HCT116 (cell line): ENCODE results near the gene TAF11L7. TPM values are rescaled to one million over a fixed set of nuclear protein-coding genes. Genes with fewer than 3 reads are reported as not detected.
"Not testable (repeated sequence)": the region's sequence is repeated elsewhere in the genome, so short reads cannot be mapped to it uniquely, and the experiment has no call there.

Experiments used
- ATAC-seq: fragments of 200-7000 bp; cut with Tn5 transposase; 2 replicates; pipeline ENCODE4 v1.9.1; 2020; ENCODE audit warnings: mild to moderate bottlenecking, moderate library complexity
- BruUV-seq: library from RNA; stranded (reverse); fragments of 400-500 nt; replicated peaks from 2 replicates; lab custom pipeline; 2021; lab: Mats Ljungman, UMichigan
- CTCF ChIA-PET: fragments of 300-600 bp; sonication (Branson Sonifier 250); formaldehyde crosslinking; loops from one replicate; lab custom pipeline; 2021; ENCODE audit warnings: antibody characterized with exemption; lab: Charles Lee
- POLR2A ChIA-PET: fragments of 300-600, 350-600 bp; sonication (Branson Sonifier 250); formaldehyde crosslinking; loops from one replicate; lab custom pipeline; 2021; ENCODE audit warnings: antibody characterized with exemption; lab: Charles Lee
- RAD21 ChIA-PET, 2 experiments: fragments of 300-600 bp; sonication (Branson Sonifier 250); formaldehyde crosslinking; loops; one replicate each; lab custom pipeline; 2023; ENCODE audit warnings: low total read pairs in 2 of 2; ENCODE audit not compliant: uncharacterized antibody in 2 of 2, unreplicated experiment in 2 of 2, low non-redundant PET in 1 of 2; lab: Charles Lee
- DNase-seq: peaks from one replicate; pipeline ENCODE4 v3.0.0-alpha.2; 2010; ENCODE audit warnings: low read depth, low spot score
- H2AFZ ChIP-seq: fragments of 200-600 bp; shearing (Covaris generic), sonication (generic); 2 replicates; pipeline ENCODE4 v1.6.1; 2017; ENCODE audit warnings: low read depth, mixed run types, mixed read lengths, antibody characterized with exemption, low read length; ENCODE audit not compliant: poor library complexity, severe bottlenecking
- H3K27ac ChIP-seq: 2 replicates; pipeline ENCODE4 v1.5.1; 2012; ENCODE audit warnings: low read depth, low read length
- H3K27me3 ChIP-seq: fragments of 200-600 bp; sonication (generic); 2 replicates; pipeline ENCODE4 v1.6.1; 2016; ENCODE audit warnings: mixed run types, low read length, mixed read lengths; ENCODE audit not compliant: insufficient read depth
- H3K36me3 ChIP-seq, 2 experiments: fragments of 200-500 bp in 1 of 2; fragments of 200-600 bp in 1 of 2; sonication (Bioruptor generic) in 1 of 2; sonication (generic) in 1 of 2; 2 replicates each; pipeline versions ENCODE4 v1.5.1 to v1.6.1; 2014 to 2016; ENCODE audit warnings: low read length in 2 of 2, inconsistent platforms in 1 of 2, mixed read lengths in 1 of 2, mixed run types in 1 of 2; ENCODE audit not compliant: insufficient read depth in 2 of 2, control insufficient read depth in 1 of 2
- H3K4me1 ChIP-seq, 2 experiments: fragments of 200-600 bp in 1 of 2; sonication (generic) in 1 of 2; 2 replicates each; pipeline versions ENCODE4 v1.5.1 to v1.6.1; 2012 to 2017; ENCODE audit warnings: low read length in 2 of 2, inconsistent platforms in 1 of 2, mild to moderate bottlenecking in 1 of 2, mixed read lengths in 1 of 2, mixed run types in 1 of 2, moderate library complexity in 1 of 2; ENCODE audit not compliant: insufficient read depth in 2 of 2, control insufficient read depth in 1 of 2
- H3K4me2 ChIP-seq: fragments of 200-600 bp; sonication (generic); 2 replicates; pipeline ENCODE4 v1.6.1; 2017; ENCODE audit warnings: mixed run types, low read length, mixed read lengths
- H3K4me3 ChIP-seq, 2 experiments: fragments of 200-600 bp in 1 of 2; sonication (generic) in 1 of 2; replicated peaks in 1 of 2; 2 replicates each; pipeline ENCODE4 v1.5.1; 2011 to 2016; ENCODE audit warnings: low read length in 2 of 2, control low read depth in 1 of 2, low read depth in 1 of 2, mild to moderate bottlenecking in 1 of 2, mixed read lengths in 1 of 2, mixed run types in 1 of 2
- H3K79me2 ChIP-seq: fragments of 200-600 bp; sonication (generic); 2 replicates; pipeline ENCODE4 v1.6.1; 2017; ENCODE audit warnings: mild to moderate bottlenecking, mixed run types, low read length, moderate library complexity, mixed read lengths; ENCODE audit not compliant: insufficient read depth
- H3K9ac ChIP-seq: fragments of 200-600 bp; sonication (generic); 2 replicates; pipeline ENCODE4 v1.6.1; 2016; ENCODE audit warnings: low read length, mixed read lengths
- H3K9me2 ChIP-seq: fragments of 200-600 bp; sonication (generic), shearing (Covaris generic); 2 replicates; pipeline ENCODE4 v1.6.1; 2017; ENCODE audit warnings: mixed run types, mild to moderate bottlenecking, moderate library complexity; ENCODE audit not compliant: insufficient read depth
- H3K9me3 ChIP-seq, 2 experiments: fragments of 200-500 bp in 1 of 2; fragments of 200-600 bp in 1 of 2; sonication (Bioruptor generic) in 1 of 2; sonication (generic) in 1 of 2; 2 replicates each; pipeline ENCODE4 v1.6.1; 2014 to 2017; ENCODE audit warnings: low read length in 2 of 2, mixed read lengths in 2 of 2, inconsistent platforms in 1 of 2, low read depth in 1 of 2, mild to moderate bottlenecking in 1 of 2, mixed run types in 1 of 2, moderate library complexity in 1 of 2; ENCODE audit not compliant: control insufficient read depth in 1 of 2, insufficient read depth in 1 of 2
- H4K20me1 ChIP-seq: fragments of 200-600 bp; sonication (generic), shearing (Covaris generic); 2 replicates; pipeline ENCODE4 v1.6.1; 2017; ENCODE audit warnings: mixed run types, mild to moderate bottlenecking, moderate library complexity; ENCODE audit not compliant: insufficient read depth
- CBX3 ChIP-seq: IDR thresholded peaks from 2 replicates; pipeline ENCODE4 v1.6.1; 2012; ENCODE audit warnings: low read depth
- EGR1 ChIP-seq: IDR thresholded peaks from 2 replicates; pipeline ENCODE4 v1.6.1; 2012; ENCODE audit warnings: low read depth
- ELF1 ChIP-seq: IDR thresholded peaks from 2 replicates; pipeline ENCODE4 v1.6.1; 2012; ENCODE audit warnings: low read depth, borderline replicate concordance
- EZH2 ChIP-seq: fragments of 200-600 bp; sonication (generic); IDR thresholded peaks from 2 replicates; pipeline ENCODE4 v1.6.1; 2017; ENCODE audit warnings: antibody characterized with exemption, mixed run types
- EZH2phosphoT487 ChIP-seq: fragments of 200-600 bp; IDR thresholded peaks from 2 replicates; pipeline ENCODE4 v1.6.1; 2018; ENCODE audit warnings: antibody characterized with exemption, borderline replicate concordance
- POLR2A ChIP-seq: IDR thresholded peaks from 2 replicates; pipeline ENCODE4 v1.7.0; 2011; ENCODE audit warnings: borderline replicate concordance; ENCODE audit not compliant: insufficient read depth, insufficient read length; ENCODE audit errors: extremely low read depth
- POLR2AphosphoS5 ChIP-seq: IDR thresholded peaks from 2 replicates; pipeline ENCODE4 v1.6.1; 2011; ENCODE audit warnings: mild to moderate bottlenecking, low read depth, low read length, moderate library complexity
- SRF ChIP-seq: IDR thresholded peaks from 2 replicates; pipeline ENCODE4 v1.6.1; 2012; ENCODE audit warnings: low read depth
- TCF7L2 ChIP-seq: IDR thresholded peaks from 2 replicates; pipeline ENCODE4 v1.7.0; 2011; ENCODE audit warnings: borderline replicate concordance, inconsistent platforms; ENCODE audit not compliant: insufficient read depth, insufficient read length; ENCODE audit errors: extremely low read depth
- YY1 ChIP-seq: IDR thresholded peaks from 2 replicates; pipeline ENCODE4 v1.6.1; 2011; ENCODE audit warnings: low read length, low read depth, moderate library complexity, mild to moderate bottlenecking; ENCODE audit not compliant: insufficient replicate concordance; ENCODE audit errors: extremely low read depth
- ZFX ChIP-seq: fragments of 450-650 bp; IDR thresholded peaks from 2 replicates; pipeline ENCODE4 v1.6.1; 2017
- intact Hi-C: fragments of 100-400 bp; cut with micrococcal nuclease; formaldehyde crosslinking; loops from 2 replicates; pipeline ENCODE4 v1.10.0; 2022
- total RNA-seq: library from RNA; stranded (reverse); gene quantifications from one replicate; pipeline ENCODE4 v1.2.1, GENCODE V29; 2021; ENCODE audit not compliant: unreplicated experiment
- TF ChIP-seq, protein P1 (sequence below): IDR thresholded peaks from 2 replicates; pipeline ENCODE4 v1.6.1; 2012
- TF ChIP-seq, protein P2 (sequence below): IDR thresholded peaks from 2 replicates; pipeline ENCODE4 v1.6.1; 2012; ENCODE audit warnings: low read depth

TAF11L7 gene
- total RNA-seq, 1 experiment from 2014 or later, result not detected

DNA sequence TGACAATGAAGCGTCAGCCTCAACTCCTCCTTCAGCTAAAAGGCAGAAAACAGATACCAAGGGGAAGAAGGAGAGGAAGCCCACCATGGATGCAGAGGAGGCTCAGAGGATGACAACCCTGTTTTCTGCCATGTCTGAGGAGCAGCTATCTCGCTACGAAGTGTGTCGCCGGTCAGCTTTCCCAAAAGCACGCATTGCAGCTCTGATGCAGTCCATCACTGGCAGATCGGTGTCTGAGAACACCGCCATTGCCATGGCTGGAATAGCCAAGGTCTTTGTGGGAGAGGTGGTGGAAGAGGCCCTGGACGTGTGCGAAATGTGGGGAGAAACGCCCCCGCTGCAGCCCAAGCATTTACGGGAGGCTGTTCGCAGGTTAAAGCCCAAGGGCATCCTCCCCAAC is 19.4 kb upstream of the TAF11L7 start:
- ATAC-seq, result no peak
- TF ChIP-seq, protein P1, sequence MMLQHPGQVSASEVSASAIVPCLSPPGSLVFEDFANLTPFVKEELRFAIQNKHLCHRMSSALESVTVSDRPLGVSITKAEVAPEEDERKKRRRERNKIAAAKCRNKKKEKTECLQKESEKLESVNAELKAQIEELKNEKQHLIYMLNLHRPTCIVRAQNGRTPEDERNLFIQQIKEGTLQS, result no peak
- TF ChIP-seq ELF1, result no peak
- no peak for TF ChIP-seq SRF
- no peak for TF ChIP-seq EZH2phosphoT487
- no peak for TF ChIP-seq CBX3
- TF ChIP-seq POLR2AphosphoS5, result no peak
- TF ChIP-seq ZFX, result no peak
- TF ChIP-seq POLR2A, result no peak
- no peak for TF ChIP-seq TCF7L2
- no peak for TF ChIP-seq EGR1
- no peak for TF ChIP-seq YY1
- no peak for TF ChIP-seq EZH2
- TF ChIP-seq, protein P2, sequence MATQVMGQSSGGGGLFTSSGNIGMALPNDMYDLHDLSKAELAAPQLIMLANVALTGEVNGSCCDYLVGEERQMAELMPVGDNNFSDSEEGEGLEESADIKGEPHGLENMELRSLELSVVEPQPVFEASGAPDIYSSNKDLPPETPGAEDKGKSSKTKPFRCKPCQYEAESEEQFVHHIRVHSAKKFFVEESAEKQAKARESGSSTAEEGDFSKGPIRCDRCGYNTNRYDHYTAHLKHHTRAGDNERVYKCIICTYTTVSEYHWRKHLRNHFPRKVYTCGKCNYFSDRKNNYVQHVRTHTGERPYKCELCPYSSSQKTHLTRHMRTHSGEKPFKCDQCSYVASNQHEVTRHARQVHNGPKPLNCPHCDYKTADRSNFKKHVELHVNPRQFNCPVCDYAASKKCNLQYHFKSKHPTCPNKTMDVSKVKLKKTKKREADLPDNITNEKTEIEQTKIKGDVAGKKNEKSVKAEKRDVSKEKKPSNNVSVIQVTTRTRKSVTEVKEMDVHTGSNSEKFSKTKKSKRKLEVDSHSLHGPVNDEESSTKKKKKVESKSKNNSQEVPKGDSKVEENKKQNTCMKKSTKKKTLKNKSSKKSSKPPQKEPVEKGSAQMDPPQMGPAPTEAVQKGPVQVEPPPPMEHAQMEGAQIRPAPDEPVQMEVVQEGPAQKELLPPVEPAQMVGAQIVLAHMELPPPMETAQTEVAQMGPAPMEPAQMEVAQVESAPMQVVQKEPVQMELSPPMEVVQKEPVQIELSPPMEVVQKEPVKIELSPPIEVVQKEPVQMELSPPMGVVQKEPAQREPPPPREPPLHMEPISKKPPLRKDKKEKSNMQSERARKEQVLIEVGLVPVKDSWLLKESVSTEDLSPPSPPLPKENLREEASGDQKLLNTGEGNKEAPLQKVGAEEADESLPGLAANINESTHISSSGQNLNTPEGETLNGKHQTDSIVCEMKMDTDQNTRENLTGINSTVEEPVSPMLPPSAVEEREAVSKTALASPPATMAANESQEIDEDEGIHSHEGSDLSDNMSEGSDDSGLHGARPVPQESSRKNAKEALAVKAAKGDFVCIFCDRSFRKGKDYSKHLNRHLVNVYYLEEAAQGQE, result no peak
- Histone ChIP-seq H3K36me3 (no peaks in the 10 kb centered on the region), H4K20me1 (no peaks in the 10 kb centered on the region), H3K9me3 (peaks cover 0 to 4% of the 10 kb centered on the region in 2 experiments; a peak in 2 of 4 replicates), H3K4me1 (no peaks in the 10 kb centered on the region), H2AFZ (no peak overlapping the region), H3K4me2 (no peak overlapping the region), H3K4me3 (no peak overlapping the region), H3K9me2 (no peaks in the 10 kb centered on the region), H3K27me3 (no peaks in the 10 kb centered on the region), H3K79me2 (no peaks in the 10 kb centered on the region), H3K9ac (no peak overlapping the region), H3K27ac (no peak overlapping the region)
- RAD21 ChIA-PET, result no interaction called here
- POLR2A ChIA-PET, result no interaction called here
- CTCF ChIA-PET, result no interaction called here
- DNase-seq, result no peak
- no TSS peak for BruUV-seq
- intact Hi-C loops, result no loop called here

DNA sequence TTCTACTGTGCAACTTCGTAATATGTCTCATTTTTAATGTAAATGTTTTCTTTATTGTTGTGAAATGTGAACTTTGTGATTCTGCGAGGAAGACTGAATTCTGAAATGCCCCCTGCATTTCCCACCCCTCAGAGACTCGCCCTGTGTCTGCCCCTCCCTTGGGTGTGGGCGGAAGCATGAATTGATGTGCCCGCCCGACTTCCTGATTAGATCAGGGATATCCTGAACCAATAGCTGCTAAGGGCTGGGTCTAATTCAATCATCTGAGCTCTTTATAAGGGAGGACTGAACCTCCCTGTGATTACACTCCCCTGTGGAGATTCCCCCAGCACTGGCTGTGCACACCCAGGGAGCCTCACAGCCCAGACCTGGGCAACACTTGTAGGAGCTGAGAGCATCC is 18.3 kb upstream of the TAF11L7 start, which contains the start of gene TAF11L11:
Gene TAF11L11 (plus strand): TSS at position 304 of the 400 bp plus-strand sequence.
- intact Hi-C loops, BruUV-seq, H3K4me1 ChIP-seq, RAD21 ChIA-PET, H3K9ac ChIP-seq, DNase-seq, H2AFZ ChIP-seq, CTCF ChIA-PET, H3K9me3 ChIP-seq, H3K9me2 ChIP-seq, H3K36me3 ChIP-seq, H3K27me3 ChIP-seq, H4K20me1 ChIP-seq, H3K27ac ChIP-seq, H3K79me2 ChIP-seq, ATAC-seq, POLR2A ChIA-PET, H3K4me3 ChIP-seq, H3K4me2 ChIP-seq: not testable (repeated sequence)

- H3K4me1 ChIP-seq, RAD21 ChIA-PET, DNase-seq, H3K79me2 ChIP-seq, H2AFZ ChIP-seq, H4K20me1 ChIP-seq, H3K9me3 ChIP-seq, H3K4me3 ChIP-seq, H3K9ac ChIP-seq, ATAC-seq, intact Hi-C loops, H3K4me2 ChIP-seq, POLR2A ChIA-PET, H3K9me2 ChIP-seq, H3K27me3 ChIP-seq, BruUV-seq, H3K36me3 ChIP-seq, CTCF ChIA-PET, H3K27ac ChIP-seq: not testable (repeated sequence)
Observed at GRCh38 chr5:17597728-17598127, 12.2 kb upstream of the TAF11L7 start, which contains the start of gene TAF11L10. TSS of gene TAF11L10 (minus strand) at chr5:17597828.
